Esophagus mucosa (tissue), 1 donor: Measurements from ENCODE around the gene TRAF1. TPM values are rescaled to one million over a fixed set of nuclear protein-coding genes. Genes with fewer than 3 reads are reported as not detected.
A peak's percentile ranks its signal among the peaks of the same experiment; 100 is the strongest.

Experiments used
- ATAC-seq: fragments of 200-7000 bp; cut with Tn5 transposase; one replicate; pipeline ENCODE4 v1.9.1; 2020
- total RNA-seq: library from RNA; stranded (reverse); gene quantifications from one replicate; pipeline ENCODE4 v1.2.4, GENCODE V29; 2023
- donor health status: DM: yes; HTN: yes; CAD: no.

TRAF1 gene
- total RNA-seq, 1 donor from 2014 or later, result 1.2 TPM

DNA sequence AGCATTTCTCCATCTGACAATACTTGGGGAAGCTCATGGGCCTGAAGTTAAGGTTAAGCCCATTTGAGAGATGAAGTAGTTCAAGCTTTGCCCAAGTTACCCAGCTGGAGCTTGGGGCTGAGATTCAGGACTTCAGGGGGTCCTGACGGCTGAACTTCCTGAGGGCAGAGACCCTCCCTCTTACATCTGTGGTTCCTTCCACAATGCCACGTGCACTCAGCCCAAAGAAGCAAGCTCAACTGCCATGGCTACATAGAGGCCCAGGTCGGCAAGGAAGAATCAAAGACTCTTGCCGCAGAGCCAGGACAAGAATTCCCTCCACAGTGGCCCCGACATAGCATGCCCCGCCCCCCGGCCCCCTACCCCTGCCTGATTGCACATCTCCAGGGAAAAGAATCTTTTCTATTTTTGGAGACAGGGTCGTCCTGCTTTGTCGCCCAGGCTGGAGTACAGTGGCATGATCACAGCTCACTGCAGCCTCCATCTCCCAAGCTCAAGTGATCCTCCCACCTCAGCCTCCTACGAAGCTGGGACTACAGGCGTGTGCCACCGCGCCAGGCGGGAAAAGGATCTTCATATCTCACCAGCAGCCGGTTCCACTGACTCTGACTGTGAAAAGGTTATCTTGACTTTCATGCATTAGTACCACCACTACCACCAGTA, 58.8 kb downstream of the TRAF1 start:
- ATAC-seq, result no peak

DNA sequence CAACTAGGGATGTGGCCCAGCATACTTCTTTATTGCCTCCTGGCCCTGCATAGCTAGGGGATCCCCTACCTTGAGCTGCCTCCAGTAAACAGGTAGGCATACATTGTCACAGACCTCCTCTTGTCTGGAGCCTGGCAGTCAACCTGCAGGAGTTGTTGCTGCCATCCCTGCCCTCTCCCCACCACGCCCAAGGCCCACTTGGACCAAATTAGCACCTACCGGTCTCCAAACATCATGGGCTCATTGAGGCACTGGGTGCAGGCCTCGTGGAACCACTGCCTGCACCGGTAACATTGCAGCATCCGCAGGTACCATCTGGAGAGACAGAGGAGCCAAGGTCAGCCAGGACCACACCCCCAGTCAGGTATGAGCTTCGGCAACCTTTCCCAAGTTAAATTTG, 59.9 kb downstream of the TRAF1 start:
- no peak for ATAC-seq

DNA sequence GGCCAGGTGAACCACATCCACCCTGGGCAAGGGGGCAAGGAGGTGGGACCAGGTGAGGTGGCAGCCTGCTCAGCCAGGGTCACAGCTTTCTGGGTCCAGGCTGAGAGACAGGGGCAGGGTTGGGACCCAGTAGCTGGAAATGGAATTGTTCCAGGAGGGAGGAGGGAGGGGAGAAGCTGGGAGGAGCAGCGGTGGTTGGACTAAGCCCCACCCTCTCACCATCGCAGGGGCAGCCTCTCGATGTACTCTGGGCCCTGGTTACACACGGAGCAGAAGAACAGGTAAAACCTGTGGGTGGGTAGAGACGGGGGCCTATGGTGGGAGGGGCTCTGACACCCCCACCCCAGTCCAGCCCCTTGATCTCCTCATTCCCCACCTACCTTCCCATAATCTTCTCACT, 60.8 kb downstream of the TRAF1 start:
- no peak for ATAC-seq

DNA sequence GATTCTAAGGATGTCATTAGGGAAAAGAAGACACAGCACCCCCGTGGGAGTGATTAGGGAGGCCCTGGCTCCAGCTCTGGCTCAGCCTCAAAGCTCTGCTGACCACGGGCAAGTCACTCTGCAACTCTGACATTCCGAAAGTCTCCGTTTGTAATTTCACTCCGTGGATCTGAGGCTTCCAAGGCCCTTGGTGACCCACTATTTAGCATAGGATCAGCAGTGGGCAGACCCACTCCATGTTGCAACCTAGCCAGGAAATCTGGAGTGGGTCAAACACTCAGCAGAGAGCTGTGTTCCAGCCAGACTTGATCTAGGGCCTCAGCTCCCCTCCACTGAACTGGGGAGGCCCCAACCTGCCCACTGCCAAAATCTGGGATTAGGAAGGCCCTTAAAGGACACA, 61.4 kb downstream of the TRAF1 start:
- ATAC-seq, result no peak

DNA sequence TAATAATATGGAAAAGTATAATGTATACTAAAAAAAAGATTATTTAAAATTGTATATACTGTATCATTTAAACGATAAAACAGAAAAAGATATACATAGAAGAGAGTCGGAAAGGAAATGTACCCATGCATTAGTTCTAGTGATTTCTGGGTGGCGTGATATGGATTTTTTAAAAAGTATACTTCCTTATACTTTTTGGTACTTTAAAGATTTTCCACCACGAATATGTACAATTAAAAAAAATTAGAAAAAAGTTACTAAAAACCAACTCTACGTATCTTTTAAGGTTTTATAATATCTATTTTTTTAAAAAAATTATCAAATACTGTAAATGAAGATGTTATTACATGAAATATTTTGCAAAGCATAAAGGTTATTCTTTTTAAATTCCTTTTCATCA, 61.9 kb downstream of the TRAF1 start:
- ATAC-seq, result no peak

DNA sequence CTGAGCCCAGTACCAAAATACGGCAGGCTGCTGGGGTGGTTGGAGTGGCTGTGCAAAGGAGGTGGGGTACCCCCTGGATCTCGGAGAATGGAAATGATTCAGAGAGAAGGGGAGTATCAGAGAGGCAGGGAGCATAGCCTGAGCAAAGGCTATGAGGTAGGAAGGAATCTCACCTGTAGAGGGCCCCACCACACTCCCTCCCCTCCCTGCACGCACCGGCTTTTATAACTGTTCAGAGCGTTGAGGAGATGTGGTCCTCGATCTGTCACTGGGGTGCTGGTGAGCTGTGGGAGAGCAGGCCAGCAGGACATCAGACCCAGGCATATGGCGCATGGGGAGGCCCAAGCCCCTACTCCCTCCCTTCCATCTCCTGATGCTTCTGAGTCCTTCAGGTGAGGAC, 62.8 kb downstream of the TRAF1 start:
- no peak for ATAC-seq

DNA sequence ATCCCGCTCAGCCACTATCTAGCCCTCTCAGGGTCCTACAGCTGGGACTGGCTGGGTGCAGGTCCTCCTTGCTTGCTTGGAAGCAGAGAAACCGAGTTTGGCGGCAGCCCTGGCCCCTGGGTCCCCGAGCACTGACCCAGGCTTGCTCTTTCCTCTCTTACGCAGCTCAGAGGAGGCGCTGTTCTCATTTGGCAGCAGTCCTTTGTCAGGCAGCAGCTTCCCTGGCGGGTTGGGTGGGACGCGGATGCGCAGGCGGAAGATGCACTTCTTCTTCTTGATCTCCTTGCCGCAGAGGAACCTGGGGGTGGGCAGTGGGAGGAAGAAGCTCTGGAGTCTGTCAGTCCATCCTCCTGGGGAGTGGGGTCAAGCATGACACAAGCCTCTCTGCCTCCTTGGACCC, 64.1 kb downstream of the TRAF1 start:
- ATAC-seq, result no peak

DNA sequence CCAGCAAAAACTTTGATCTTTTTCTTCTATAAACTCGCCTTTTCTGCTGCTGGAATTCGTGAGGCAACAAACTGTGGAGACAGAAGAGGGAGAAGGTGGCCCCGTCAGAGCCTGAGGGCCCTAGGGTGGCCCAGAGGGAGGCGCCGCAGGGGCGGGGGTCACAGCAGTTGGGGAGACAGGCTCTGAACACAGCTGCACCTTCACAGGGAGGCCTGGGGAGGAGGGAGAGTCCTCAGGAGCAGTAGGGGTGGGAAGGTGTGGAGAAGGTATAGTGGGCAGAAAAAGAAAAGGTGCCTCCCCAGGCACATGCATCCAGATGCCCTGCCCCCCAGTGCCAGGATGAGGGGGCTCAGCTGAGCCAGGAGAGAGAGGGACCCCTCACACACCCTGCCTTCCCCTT, 64.7 kb downstream of the TRAF1 start:
- ATAC-seq, result no peak

DNA sequence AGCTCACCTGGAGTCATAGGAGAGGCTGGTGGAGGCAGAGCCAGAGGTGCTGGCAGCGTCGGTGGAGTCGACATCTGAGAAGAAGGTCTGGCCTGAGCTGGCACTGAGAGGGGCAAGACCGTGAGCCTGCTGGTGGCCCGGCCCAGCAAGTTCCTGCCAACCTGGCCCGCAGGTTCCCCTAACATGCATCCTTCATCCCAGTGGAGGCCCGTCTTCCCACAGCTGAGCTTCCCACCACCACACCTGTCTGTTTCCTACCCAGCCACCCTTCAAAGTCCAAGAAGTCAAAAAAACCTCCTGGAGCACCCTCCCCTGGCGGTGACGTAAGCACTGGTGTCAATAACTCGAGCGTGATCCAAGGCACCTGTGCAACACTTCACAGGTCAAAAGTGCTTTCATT, 66.5 kb downstream of the TRAF1 start:
- ATAC-seq, result no peak

DNA sequence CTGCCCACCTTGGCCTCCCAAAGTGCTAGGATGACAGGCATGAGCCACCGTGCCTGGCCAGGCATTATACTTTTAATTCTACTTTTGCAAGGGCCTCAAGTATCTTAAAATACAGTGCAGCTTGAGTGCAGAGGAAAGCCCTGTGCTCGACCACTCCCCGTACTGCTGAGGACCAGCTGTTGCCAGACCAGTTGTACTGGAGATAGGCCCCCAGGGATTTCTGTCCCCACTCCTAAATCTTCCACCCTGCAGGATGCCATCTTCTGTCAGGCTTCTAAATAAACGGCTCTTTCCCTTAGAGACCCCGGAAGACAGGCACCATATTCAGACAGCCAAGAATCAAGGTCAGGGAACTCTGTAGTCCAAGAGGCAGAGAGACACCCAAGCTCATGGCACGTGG, 67.2 kb downstream of the TRAF1 start:
- ATAC-seq, result no peak

DNA sequence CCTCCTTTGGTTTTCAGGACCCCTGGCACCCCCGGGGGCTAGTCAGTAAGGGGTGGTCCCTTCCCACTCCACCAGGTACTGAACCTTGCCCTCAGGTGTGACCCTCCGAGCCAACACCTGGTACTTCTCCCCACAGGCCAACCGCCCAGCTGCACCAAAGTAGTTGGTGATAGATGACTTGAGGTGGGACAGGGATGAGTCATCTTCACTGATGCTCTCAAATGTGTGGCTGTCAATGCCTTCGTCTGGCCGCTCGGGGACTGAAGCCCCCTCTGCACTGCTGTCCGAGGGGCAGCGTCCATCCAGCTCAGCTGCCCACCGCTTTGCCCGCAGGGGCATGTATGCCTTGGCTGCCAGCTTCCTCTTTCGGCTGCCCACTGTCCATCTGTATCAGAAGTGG, 68.7 kb downstream of the TRAF1 start:
- no peak for ATAC-seq

DNA sequence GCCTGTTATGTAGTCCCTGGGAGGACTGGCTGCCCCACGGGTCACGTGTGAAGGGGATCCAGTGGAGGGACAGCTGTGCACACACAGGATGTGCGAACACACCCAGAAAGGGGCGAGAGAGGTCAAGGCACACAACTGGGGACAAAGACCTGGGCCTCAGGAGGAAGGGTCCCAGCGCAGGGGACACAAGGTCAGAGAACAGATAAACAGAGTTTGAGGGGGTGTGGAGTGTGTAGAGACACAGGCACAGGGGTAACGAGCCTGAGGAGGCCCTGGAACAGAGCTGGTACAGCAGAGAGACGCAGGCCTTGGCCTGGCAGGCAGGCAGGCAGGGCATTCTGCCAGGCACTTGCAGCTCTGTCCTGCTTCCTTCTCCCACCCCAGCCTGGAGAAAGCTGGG, 69.1 kb downstream of the TRAF1 start:
- no peak for ATAC-seq

DNA sequence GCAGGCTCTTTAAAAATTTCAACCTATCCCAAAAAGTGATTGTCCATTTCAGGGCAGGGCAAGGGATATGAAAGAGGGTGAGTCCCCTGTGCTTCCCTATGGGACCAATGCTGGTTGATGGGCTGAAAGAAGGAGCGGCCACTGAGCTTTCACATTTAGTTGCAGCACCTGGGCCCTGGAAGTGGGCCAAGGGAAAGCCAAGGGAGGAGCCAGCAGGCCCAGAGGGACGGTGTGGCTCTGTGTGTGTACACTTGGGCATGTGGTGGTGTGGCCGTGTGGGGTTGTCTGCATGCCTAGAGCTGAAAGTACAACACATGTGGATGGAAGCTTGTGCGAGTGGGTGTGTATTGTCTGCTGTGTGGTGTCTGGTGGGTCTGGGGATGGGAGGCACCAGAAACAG, 69.9 kb downstream of the TRAF1 start:
- peak; percentile 37 for ATAC-seq

DNA sequence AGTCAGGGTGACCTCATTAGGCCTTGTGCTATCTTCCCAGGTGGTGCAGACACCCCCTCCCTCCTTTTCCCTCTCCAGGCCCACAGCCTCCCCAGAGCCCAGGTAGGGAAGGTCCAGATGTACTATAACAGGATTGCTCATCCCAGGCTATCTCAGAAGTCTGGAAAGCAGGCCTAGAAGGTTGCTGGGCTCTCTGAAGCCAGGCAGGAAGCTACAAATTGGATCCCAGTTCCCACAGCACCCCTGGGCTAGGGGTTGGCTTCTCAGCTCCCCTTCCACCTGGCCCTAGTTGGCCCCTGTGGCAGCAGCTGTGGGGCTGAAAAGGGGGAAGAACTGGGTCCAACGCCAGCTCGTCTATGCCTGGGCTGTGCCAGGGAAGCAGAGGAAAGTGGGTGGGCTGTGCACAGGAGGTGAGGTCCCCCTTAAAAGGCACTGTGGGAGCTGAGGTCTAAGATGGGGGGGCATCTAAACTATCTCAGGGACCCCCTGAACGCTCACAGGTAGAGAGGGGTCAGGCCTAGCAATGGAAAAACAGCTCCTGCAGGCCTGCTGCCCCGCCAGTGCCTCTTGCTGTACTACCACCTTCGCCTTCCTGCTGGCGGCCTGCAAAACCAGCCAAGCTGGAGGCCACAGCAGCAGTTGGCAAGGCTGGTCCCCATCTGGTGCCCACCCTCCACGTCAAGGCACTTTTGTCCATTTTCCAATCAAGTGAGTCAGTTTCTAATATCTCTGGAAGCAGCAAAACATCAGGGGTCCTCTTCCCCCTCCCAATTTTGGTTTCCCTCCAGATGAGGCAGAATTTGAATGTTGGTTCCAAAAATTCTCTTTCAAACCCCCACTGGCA, 70.5 kb downstream of the TRAF1 start:
- ATAC-seq, result no peak

DNA sequence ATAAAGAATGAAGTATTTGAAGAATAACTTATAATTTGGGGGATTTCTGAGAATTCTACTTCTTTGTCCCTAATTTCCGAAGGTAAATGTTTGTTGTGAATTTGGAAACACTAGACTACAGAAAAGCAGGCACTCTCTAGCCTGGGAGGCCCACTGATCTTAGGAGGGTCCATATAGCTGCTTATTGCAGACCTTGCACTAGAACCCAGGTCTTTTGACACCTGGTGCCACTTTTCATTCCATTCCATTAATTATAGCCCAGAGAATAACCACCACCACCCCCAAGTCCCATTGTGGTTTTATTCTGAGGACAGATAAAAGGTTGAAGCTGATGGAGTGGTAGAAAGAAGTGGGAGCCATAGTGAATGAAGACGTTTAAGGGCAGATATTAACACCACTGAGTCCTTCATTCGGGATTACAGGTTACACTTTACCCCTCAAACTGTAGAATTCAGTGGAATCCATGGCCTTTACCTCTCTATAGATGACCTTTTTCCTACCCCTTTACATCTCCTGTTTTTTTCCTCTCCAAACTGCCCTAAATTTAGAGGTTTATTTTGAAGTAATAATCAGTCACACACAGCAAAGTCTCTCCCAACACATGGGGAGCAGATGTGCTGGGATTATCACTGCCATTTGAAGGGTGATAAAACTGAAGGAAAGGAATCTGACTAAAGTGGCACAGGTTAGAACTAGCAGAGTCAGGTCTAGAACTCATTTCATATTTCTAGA, 71.8 kb downstream of the TRAF1 start:
- ATAC-seq, result no peak

DNA sequence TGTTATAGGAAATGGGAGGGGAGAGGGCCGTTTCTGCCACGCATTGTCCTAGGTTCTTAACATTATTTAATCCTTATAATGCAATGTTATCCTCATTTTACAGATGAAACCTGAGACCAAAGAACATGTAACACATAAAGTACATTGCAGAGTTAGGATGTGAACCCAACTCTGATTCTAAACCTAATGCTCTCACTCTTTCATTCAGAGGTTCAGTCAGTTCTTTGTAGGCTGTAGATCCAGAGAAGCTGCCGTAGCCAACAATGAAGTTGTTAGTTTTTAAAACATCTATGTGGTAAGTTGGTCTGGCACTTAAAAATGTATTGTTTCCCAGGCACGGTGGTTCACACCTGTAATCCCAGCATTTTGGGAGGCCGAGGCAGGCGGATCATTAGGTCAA, 73.4 kb downstream of the TRAF1 start:
- ATAC-seq, result no peak

Other genes with a start within 250 kb of the TRAF1 start
- gene MEGF9, start 212.3 kb downstream of the TRAF1 start, total RNA-seq, result 9.8 TPM
- 34.7 TPM for gene FBXW2, start 133.4 kb downstream of the TRAF1 start, total RNA-seq
- 45.2 TPM for gene PSMD5, start 83.9 kb downstream of the TRAF1 start, total RNA-seq
- 25.3 TPM for gene PHF19, start 49.6 kb downstream of the TRAF1 start, total RNA-seq
- 3.1 TPM for gene C5, start 123.5 kb upstream of the TRAF1 start, total RNA-seq
- gene CNTRL, start 148.2 kb upstream of the TRAF1 start, total RNA-seq, result 7.2 TPM